Type B pancreatic cell (in vitro differentiated cells): Measurements from ENCODE around the gene LRRFIP1. TPM values are rescaled to one million over a fixed set of nuclear protein-coding genes. Genes with fewer than 3 reads are reported as not detected.
A peak's percentile ranks its signal among the peaks of the same experiment; 100 is the strongest.

Source experiments
- DNase-seq: peaks from one replicate; pipeline ENCODE4 v3.0.0; 2021; ENCODE audit warnings: mixed read lengths; ENCODE audit not compliant: unreplicated experiment; ENCODE audit errors: extremely low spot score
- H3K27ac Mint-ChIP-seq: 2 replicates; pipeline ENCODE4 v1.8.0; 2021; ENCODE audit warnings: mild to moderate bottlenecking, mixed read lengths
- H3K27me3 Mint-ChIP-seq: 2 replicates; pipeline ENCODE4 v1.8.0; 2021; ENCODE audit warnings: mixed read lengths
- H3K36me3 Mint-ChIP-seq: 2 replicates; pipeline ENCODE4 v1.8.0; 2021; ENCODE audit warnings: mixed read lengths
- H3K4me1 Mint-ChIP-seq: one replicate; pipeline ENCODE4 v1.8.0; 2021; ENCODE audit warnings: mixed read lengths; ENCODE audit not compliant: unreplicated experiment
- H3K4me3 Mint-ChIP-seq: 2 replicates; pipeline ENCODE4 v1.8.0; 2021; ENCODE audit warnings: mild to moderate bottlenecking, mixed read lengths
- H3K9me3 Mint-ChIP-seq: 2 replicates; pipeline ENCODE4 v1.8.0; 2021; ENCODE audit warnings: mixed read lengths
- CTCF ChIP-seq: fragments of 200-600 bp; sonication (generic); conservative IDR thresholded peaks from 2 replicates; pipeline ENCODE4 v1.5.0; 2021; ENCODE audit warnings: antibody characterized with exemption, mild to moderate bottlenecking
- total RNA-seq: library from RNA; stranded (reverse); gene quantifications from 2 replicates; pipeline ENCODE4 v1.2.1, GENCODE V29; 2021; ENCODE audit warnings: low replicate concordance

LRRFIP1 gene
- total RNA-seq, 1 donor from 2014 or later, result 53.8 TPM

- Mint-ChIP-seq H3K9me3 (no peaks in the 10 kb centered on the region), H3K27me3 (no peaks in the 10 kb centered on the region), H3K27ac (peak overlapping the region; percentile 63), H3K4me1 (peaks cover 64% of the 10 kb centered on the region), H3K4me3 (no peak overlapping the region), H3K36me3 (no peaks in the 10 kb centered on the region)
- TF ChIP-seq CTCF, result no peak
- no peak for DNase-seq
Measured at GRCh38 chr2:237701859-237702390, 74.5 kb downstream of the LRRFIP1 start.

DNA sequence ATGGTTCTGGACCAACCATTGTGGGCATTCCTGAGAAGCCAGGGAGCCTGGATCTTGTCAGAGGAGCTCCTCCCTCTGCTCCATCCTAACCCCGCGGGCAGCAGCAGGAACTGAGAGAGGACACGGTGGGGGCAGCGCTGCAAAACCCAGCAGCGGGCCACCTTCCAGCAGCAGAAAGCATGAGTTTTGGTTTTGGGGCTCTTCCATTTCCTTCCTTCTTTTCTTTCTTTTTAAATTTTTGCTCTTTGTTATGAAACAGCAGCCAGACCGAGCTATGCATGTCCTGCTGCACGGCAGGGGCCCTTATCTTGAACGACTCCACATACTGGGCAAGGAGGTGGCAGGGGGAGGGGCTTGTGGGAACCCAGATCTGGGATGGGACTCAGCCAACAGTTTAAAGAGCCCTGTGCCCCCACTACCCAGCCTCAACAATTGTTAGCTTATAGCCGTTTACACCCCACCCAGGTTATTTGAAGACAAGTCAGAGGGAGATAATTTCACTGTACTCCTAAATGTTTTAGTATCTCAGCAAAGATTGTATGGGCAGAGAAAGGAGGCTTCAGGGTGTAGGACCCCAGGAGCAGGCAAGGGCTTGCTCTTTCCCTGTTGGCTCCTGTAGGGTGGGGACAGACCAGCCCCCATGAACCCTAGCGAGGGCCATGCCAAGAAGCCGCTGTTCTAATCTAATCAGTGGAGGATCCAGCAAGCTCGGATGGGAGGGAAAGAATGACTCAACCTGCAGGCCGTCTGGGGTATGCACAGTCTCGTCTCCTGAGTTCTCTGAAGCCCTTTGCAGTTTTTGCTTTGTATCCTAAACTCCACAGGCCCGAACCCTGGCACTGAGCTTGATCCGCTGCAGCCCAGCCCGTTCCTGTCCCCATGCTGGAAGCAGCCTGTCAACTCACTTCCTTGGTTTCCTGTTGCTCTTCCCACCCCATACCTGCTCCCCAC is 75.3 kb downstream of the LRRFIP1 start:
- no peak for DNase-seq
- peak overlapping the region; percentile 22 for H3K4me3 Mint-ChIP-seq
- H3K4me1 Mint-ChIP-seq, result peaks cover 59% of the 10 kb centered on the region
- peak overlapping the region; percentile 63 for H3K27ac Mint-ChIP-seq
- H3K9me3 Mint-ChIP-seq, result no peaks in the 10 kb centered on the region
- H3K36me3 Mint-ChIP-seq, result no peaks in the 10 kb centered on the region
- no peaks in the 10 kb centered on the region for H3K27me3 Mint-ChIP-seq
- TF ChIP-seq CTCF, result peak; percentile 24

GRCh38 chr2:237704501-237705434 is 77.4 kb downstream of the LRRFIP1 start:
- no peak for DNase-seq
- Mint-ChIP-seq H3K27me3 (no peaks in the 10 kb centered on the region), H3K9me3 (no peaks in the 10 kb centered on the region), H3K36me3 (peaks cover 3% of the 10 kb centered on the region), H3K4me3 (no peak overlapping the region), H3K27ac (peak overlapping the region; percentile 30), H3K4me1 (peaks cover 45% of the 10 kb centered on the region)
- TF ChIP-seq CTCF, result no peak

GRCh38 chr2:237706257-237706656 is 78.9 kb downstream of the LRRFIP1 start:
- Mint-ChIP-seq H3K9me3 (no peaks in the 10 kb centered on the region), H3K36me3 (peaks cover 5% of the 10 kb centered on the region), H3K27ac (no peak overlapping the region), H3K27me3 (no peaks in the 10 kb centered on the region), H3K4me3 (no peak overlapping the region), H3K4me1 (peaks cover 31% of the 10 kb centered on the region)
- no peak for DNase-seq
- TF ChIP-seq CTCF, result no peak

DNA sequence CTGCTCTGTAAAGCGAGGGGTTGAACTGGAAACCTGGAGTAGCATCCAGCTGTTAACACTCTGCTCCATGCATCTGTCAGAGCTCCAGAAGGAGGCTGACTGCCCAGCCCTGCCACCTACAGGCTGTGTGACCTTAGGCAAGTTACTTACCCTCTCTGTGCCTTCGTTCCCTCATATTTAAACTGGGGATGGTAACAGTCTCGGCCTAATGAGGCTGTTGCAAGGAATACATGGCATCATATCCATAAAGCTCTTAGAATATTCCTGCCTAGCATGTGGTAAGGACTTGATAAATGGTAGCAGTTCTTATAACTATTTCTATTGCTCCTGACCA is 80.6 kb downstream of the LRRFIP1 start:
- Mint-ChIP-seq H3K9me3 (no peaks in the 10 kb centered on the region), H3K4me3 (no peak overlapping the region), H3K36me3 (peaks cover 15% of the 10 kb centered on the region), H3K4me1 (peaks cover 19% of the 10 kb centered on the region), H3K27ac (peak overlapping the region; percentile 31), H3K27me3 (no peaks in the 10 kb centered on the region)
- TF ChIP-seq CTCF, result no peak
- DNase-seq, result no peak
